Measurements from ENCODE around the gene RIMS4. TPM values are rescaled to one million over a fixed set of nuclear protein-coding genes. Genes with fewer than 3 reads are reported as not detected.
A peak's percentile ranks its signal among the peaks of the same experiment; 100 is the strongest.

RIMS4 gene
- total RNA-seq, 2 experiments from 2014 or later, result not detected

GRCh38 chr20:44743916-44744655 lies 66.3 kb downstream of the RIMS4 start:
- no peak overlapping the region for H3K27ac Mint-ChIP-seq
- POLR2A ChIA-PET, result no interaction called here

GRCh38 chr20:44743080-44743701 lies 67.2 kb downstream of the RIMS4 start:
- no peak for DNase-seq
- Mint-ChIP-seq H3K4me3 (no peak overlapping the region), H3K4me1 (peaks cover 8% of the 10 kb centered on the region), H3K27ac (no peak overlapping the region), H3K27me3 (peaks cover 35% of the 10 kb centered on the region), H3K9me3 (no peaks in the 10 kb centered on the region), H3K36me3 (peaks cover 5% of the 10 kb centered on the region)
- POLR2A ChIA-PET, result no interaction called here
- no peak for ATAC-seq (ENCODE audit: low read depth)

More at GRCh38 chr20:44743916-44744655, 66.3 kb downstream of the RIMS4 start:
- H3K4me3 Mint-ChIP-seq, result no peak overlapping the region
- peaks cover 35% of the 10 kb centered on the region for H3K27me3 Mint-ChIP-seq
- no peaks in the 10 kb centered on the region for H3K36me3 Mint-ChIP-seq
- no peak for DNase-seq
- H3K9me3 Mint-ChIP-seq, result no peaks in the 10 kb centered on the region
- ATAC-seq (ENCODE audit: low read depth), result no peak
- peaks cover 4% of the 10 kb centered on the region for H3K4me1 Mint-ChIP-seq

GRCh38 chr20:44742304-44743079 lies 67.9 kb downstream of the RIMS4 start:
- no peak for DNase-seq
- Mint-ChIP-seq H3K36me3 (peaks cover 7% of the 10 kb centered on the region), H3K27me3 (peaks cover 35% of the 10 kb centered on the region), H3K9me3 (no peaks in the 10 kb centered on the region), H3K4me3 (no peak overlapping the region), H3K27ac (no peak overlapping the region), H3K4me1 (peaks cover 8% of the 10 kb centered on the region)
- POLR2A ChIA-PET, result no interaction called here
- no peak for ATAC-seq (ENCODE audit: low read depth)

GRCh38 chr20:44739942-44740341 lies 70.4 kb downstream of the RIMS4 start:
- H3K4me3 Mint-ChIP-seq, result no peak overlapping the region
- POLR2A ChIA-PET, result no interaction called here
- no peak for DNase-seq
- no peak for ATAC-seq (ENCODE audit: low read depth)
- peaks cover 16% of the 10 kb centered on the region for H3K27me3 Mint-ChIP-seq
- peaks cover 15% of the 10 kb centered on the region for H3K4me1 Mint-ChIP-seq
- peaks cover 7% of the 10 kb centered on the region for H3K9me3 Mint-ChIP-seq
- peaks cover 14% of the 10 kb centered on the region for H3K36me3 Mint-ChIP-seq
- H3K27ac Mint-ChIP-seq, result no peak overlapping the region

GRCh38 chr20:44738813-44739477 lies 71.4 kb downstream of the RIMS4 start:
- peak; percentile 77 for ATAC-seq (ENCODE audit: low read depth)
- peaks cover 7% of the 10 kb centered on the region for H3K9me3 Mint-ChIP-seq
- DNase-seq, result no peak
- peaks cover 17% of the 10 kb centered on the region for H3K4me1 Mint-ChIP-seq
- H3K27me3 Mint-ChIP-seq, result peaks cover 12% of the 10 kb centered on the region
- POLR2A ChIA-PET, result no interaction called here
- H3K4me3 Mint-ChIP-seq, result peak overlapping the region; percentile 72
- H3K36me3 Mint-ChIP-seq, result peaks cover 14% of the 10 kb centered on the region
- peak overlapping the region; percentile 65 for H3K27ac Mint-ChIP-seq

- H3K27ac Mint-ChIP-seq, result no peak overlapping the region
- no peak overlapping the region for H3K4me3 Mint-ChIP-seq
- DNase-seq (no peak), ATAC-seq (ENCODE audit: low read depth) (no peak)
- H3K4me1 Mint-ChIP-seq, result peaks cover 24% of the 10 kb centered on the region
- H3K36me3 Mint-ChIP-seq, result peaks cover 14% of the 10 kb centered on the region
- H3K9me3 Mint-ChIP-seq, result peaks cover 7% of the 10 kb centered on the region
- POLR2A ChIA-PET, result interaction anchor here (1.1 kb wide), 1 partner anchor 148 kb away, joined by 4 read pairs; the partner anchor contains the start of gene YWHAB
- peaks cover 7% of the 10 kb centered on the region for H3K27me3 Mint-ChIP-seq
Observed at GRCh38 chr20:44737116-44737515, 73.2 kb downstream of the RIMS4 start.

- no peak for DNase-seq
- ATAC-seq (ENCODE audit: low read depth), result peak; percentile 65
- Mint-ChIP-seq H3K27me3 (peaks cover 2% of the 10 kb centered on the region), H3K4me3 (peak overlapping the region; percentile 78), H3K9me3 (peaks cover 7% of the 10 kb centered on the region), H3K27ac (peak overlapping the region; percentile 83), H3K36me3 (peaks cover 14% of the 10 kb centered on the region), H3K4me1 (peaks cover 24% of the 10 kb centered on the region)
- POLR2A ChIA-PET, result interaction anchor here (1.1 kb wide), 1 partner anchor 149 kb away, joined by 4 read pairs; the partner anchor contains the start of gene YWHAB
Observed at GRCh38 chr20:44736170-44737021, 74.0 kb downstream of the RIMS4 start.

GRCh38 chr20:44735816-44736169 lies 74.6 kb downstream of the RIMS4 start:
- Mint-ChIP-seq H3K36me3 (peaks cover 14% of the 10 kb centered on the region), H3K4me3 (peak overlapping the region; percentile 78), H3K27ac (peak overlapping the region; percentile 83), H3K4me1 (peaks cover 24% of the 10 kb centered on the region), H3K27me3 (peaks cover 1% of the 10 kb centered on the region), H3K9me3 (peaks cover 7% of the 10 kb centered on the region)
- ATAC-seq (ENCODE audit: low read depth) (no peak), DNase-seq (no peak)
- POLR2A ChIA-PET, result no interaction called here

DNA sequence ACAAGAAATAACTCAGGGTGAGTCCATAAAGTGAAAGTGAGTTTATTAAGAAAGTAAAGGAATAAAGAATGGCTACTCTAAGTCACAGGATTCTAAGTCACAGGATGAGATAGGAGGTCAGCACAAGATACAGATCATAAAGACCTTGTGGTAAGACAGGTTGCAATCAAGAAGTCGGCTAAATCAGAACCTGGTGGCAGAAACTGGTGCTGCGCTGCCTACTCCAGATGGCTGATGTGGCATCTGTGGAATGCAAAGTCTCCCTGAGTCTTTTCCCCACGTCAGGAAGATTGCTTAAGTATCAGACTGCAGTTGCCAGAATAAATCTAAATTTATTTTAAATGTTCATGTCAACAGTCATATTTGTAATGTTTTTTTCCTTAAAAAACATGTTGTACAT lies 75.4 kb downstream of the RIMS4 start:
- H3K9me3 Mint-ChIP-seq, result peaks cover 7% of the 10 kb centered on the region
- no peak overlapping the region for H3K27ac Mint-ChIP-seq
- DNase-seq (no peak), ATAC-seq (ENCODE audit: low read depth) (no peak)
- H3K4me1 Mint-ChIP-seq, result peaks cover 24% of the 10 kb centered on the region
- H3K27me3 Mint-ChIP-seq, result peaks cover 1% of the 10 kb centered on the region
- peaks cover 14% of the 10 kb centered on the region for H3K36me3 Mint-ChIP-seq
- H3K4me3 Mint-ChIP-seq, result no peak overlapping the region
- POLR2A ChIA-PET, result no interaction called here

- Mint-ChIP-seq H3K36me3 (peaks cover 10% of the 10 kb centered on the region), H3K27me3 (no peaks in the 10 kb centered on the region), H3K27ac (no peak overlapping the region), H3K4me1 (peaks cover 21% of the 10 kb centered on the region), H3K9me3 (peaks cover 7% of the 10 kb centered on the region), H3K4me3 (no peak overlapping the region)
- DNase-seq (peak; percentile 68), ATAC-seq (ENCODE audit: low read depth) (peak; percentile 62)
- POLR2A ChIA-PET, result no interaction called here
Observed at GRCh38 chr20:44733341-44734069, 76.8 kb downstream of the RIMS4 start.

DNA sequence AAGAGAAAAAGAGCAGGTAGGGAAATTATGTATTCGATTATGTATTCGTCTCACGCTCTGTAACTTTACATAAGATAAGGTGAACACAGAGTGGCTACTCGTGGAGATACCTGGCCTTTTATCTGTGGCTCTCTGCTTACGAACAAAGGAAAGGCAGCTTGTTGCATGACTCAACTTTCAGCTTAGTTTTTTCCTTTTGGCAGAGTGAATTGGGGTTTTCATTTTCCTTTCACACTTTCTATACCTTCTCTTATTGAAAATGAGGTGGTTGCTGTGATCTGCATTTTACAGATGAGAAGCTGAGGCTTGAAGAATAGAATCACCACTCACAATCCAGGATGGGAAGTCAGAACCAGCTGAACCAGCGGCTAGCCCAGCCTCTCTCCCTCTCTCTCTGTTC lies 78.0 kb downstream of the RIMS4 start:
- H3K36me3 Mint-ChIP-seq, result peaks cover 5% of the 10 kb centered on the region
- no peak for DNase-seq
- no peak overlapping the region for H3K27ac Mint-ChIP-seq
- H3K9me3 Mint-ChIP-seq, result peaks cover 7% of the 10 kb centered on the region
- H3K4me1 Mint-ChIP-seq, result peaks cover 20% of the 10 kb centered on the region
- H3K4me3 Mint-ChIP-seq, result no peak overlapping the region
- no peak for ATAC-seq (ENCODE audit: low read depth)
- H3K27me3 Mint-ChIP-seq, result no peaks in the 10 kb centered on the region
- POLR2A ChIA-PET, result no interaction called here

DNA sequence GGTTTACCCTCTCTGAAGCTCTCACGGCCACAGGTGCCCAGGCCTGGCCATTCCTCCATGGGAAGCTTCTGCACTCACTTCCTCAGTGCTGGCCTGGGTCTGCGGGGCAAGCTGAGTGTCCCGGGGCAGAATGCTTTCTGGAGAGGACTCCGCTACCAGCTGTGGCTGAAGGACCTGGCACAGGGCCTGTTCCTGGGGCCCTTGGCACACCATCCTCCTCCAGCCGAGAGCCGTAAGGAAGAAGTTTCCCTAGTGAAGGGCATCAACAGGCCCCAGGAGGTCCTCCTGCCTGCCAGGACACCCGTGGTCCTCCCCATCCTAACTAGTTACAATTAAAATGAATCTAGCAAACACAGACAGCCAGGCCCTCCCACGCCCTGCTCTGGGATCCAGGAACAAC lies 78.7 kb downstream of the RIMS4 start:
- DNase-seq (no peak), ATAC-seq (ENCODE audit: low read depth) (no peak)
- Mint-ChIP-seq H3K27ac (no peak overlapping the region), H3K9me3 (peaks cover 5% of the 10 kb centered on the region), H3K4me3 (no peak overlapping the region), H3K27me3 (no peaks in the 10 kb centered on the region), H3K36me3 (peaks cover 4% of the 10 kb centered on the region), H3K4me1 (peaks cover 18% of the 10 kb centered on the region)
- POLR2A ChIA-PET, result interaction anchor here (0.5 kb wide), 1 partner anchor 213 kb away, joined by 3 read pairs; no protein-coding TSS in a partner anchor

Measured in activated naive CD8-positive, alpha-beta T cell treated with anti-CD3 and anti-CD28 coated beads, Interleukin-2, amount 10 ng/mL, durations not matched to agents 7 days and 5 days (primary cell).